GM18520 (cell line): ENCODE data around the gene NAV1.
"Not testable (repeated sequence)": the region's sequence is repeated elsewhere in the genome, so short reads cannot be mapped to it uniquely, and the experiment has no call there.

ENCODE experiments used
- ATAC-seq: cut with Tn5 transposase; IDR thresholded peaks from one replicate; pipeline ENCODE4 v1.9.1; 2021; ENCODE audit not compliant: unreplicated experiment

The NAV1 gene

DNA sequence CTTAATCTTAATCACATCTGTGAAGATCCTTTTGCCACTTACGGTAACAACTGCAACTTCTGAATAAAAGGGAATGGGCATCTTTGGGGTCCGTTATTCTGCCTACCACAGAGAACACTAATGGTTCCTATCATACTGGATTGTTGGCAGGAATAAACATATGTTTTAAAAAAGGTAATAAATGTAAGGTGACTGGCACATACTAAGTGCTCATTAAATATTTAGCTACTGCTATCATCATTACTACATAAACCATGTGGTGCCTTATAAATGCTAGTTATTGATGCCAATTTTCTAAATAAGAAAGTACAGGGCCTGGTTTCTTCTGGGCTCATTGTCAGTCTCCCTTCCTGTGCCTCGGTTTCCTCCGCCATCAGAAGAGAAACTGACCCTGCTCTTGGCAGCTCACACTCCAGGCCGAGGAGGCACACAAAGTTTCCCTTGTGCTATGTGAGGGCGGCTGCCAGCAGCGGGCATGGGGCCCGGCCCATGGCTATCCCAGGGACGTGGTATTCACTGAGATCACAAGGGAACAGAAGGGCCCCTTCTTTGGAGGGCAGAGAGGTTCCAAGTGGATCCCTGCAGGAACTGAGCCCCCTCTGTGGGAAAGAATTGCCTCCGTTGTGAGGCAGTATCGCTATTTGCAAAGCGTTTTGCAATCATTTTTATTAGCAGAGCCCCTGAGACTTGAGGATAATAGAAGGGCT, 26.2 kb downstream of the NAV1 start:
- no peak for ATAC-seq

DNA sequence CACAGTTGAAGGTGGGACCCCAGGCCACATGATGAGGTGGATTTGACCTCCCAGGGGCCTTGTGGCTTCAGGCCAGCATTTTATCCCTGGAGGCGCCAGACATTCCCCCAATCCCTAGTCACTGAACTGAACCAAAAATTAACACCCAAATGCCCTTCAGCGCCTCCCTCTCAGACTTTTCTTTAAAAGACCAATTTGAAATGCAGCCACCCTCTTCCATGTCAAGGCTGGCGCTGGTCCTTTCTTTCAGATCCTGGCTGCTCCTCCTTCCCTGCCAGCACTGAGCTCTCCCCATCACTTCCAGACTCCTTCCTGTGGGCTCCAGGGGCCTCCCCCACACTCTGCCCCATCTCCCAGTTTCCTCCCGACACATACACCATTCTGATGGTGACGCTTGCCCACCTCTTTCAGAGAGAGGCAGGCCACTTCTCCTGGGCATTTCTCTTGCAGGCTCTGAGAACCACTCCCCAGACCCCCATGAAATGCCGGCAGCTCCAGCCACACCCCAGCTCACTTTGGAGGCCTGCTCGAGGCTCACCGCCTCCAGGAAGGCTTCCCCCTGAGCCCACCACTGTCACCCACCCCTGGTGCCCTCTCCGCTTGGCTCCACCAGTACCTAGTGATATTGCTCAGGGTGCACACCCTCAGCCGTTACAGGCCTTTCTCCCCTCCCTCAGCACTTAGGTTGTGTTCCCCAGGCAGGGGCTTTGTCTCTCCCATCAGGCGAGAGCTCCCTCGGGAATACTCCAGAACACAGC, 27.0 kb downstream of the NAV1 start:
- no peak for ATAC-seq

DNA sequence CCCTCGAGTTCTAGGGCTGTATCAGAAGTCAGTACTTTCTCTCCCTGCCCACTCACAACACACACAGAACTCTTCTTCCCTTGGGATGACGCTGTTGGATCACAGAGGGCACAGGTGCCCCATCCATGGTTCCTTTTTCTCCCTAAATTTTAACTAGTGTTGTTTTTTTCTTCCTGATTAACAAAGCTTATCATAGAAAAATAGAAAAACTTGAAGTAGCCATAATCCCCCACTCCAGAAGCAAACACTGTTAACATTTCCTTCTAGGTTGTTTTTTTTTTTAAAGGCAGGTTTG, 27.5 kb downstream of the NAV1 start:
- ATAC-seq = no peak

DNA sequence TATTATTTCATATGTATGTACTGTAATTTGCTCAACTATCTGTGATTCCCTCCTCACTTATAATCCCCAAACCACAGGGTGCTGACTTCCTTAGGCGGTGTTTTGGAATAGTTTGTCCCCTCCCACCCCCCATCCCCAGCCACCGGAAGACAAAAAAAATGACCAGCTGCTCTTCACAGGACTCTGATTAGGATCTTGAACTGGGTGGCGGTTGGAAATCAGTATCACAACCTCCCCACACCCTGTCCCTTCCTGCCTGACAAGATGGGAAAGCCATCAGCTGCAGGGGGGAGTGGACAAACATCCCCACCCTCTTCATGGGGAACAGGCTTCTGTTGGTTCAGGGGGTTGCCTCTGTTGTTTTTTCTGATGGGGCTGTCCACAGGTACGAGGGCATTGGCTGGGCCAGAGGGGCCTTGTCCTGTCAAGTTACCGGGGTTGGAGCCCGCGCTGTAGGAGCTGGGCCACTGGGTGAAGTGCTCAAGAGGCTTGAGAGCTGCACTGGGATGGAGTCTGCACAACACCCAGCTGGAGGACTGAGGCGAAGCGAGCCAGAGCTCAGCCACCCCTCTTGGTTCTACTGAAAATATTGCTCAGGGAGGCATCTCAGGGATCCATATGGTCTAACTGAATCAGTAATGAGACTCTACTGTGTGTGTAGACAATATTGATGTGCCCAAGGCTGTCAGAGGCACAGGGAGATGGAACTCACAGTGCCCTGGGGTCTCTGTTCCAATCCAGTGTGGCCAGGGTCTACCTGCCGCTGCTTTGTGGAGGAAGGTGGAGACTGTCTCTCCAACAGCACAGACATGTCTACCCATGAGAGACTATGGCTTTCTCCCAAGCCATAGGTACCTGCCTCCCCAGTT, 28.2 kb downstream of the NAV1 start:
- no peak for ATAC-seq

DNA sequence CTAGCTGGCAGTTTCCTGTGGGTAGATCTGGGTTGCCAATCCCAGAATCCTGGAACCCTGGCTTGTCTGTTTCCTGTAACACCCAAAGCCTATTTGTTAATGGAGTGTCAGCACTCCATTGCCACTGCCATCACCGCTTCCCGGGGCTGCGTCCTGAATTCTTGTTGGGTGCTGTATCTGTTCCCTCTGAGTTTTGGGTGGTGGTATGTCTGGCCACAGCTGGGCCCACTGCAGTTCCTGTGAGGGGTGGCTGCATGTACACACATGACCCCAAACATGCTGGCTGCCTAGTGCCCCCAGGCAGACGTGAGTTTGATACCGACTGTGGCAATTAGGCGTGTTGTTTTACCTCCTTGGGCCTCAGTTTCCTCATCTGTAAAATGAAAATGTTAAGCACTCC, 29.3 kb downstream of the NAV1 start:
- no peak for ATAC-seq

DNA sequence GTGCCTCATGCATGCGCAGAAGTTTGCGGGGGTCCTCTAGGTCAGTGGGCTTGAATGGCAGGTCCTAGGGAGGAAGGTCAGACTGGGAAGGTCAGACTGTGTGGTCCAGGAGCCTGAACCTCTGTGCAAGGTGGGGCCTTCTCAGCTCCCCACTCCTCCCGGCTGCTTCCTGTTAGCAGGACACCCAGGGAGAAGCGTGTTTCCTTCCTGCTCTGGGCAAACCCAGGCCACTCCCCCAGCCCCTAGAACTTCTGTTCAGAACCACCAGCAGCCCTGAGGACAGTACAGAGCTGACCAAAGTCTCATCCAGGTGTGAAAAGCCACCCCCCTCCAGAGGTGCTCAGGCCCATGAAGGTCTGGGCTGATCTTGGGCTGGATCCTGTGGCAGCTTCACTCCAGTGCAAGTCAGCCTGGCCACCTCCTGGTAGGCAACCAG, 29.9 kb downstream of the NAV1 start:
- no peak for ATAC-seq

DNA sequence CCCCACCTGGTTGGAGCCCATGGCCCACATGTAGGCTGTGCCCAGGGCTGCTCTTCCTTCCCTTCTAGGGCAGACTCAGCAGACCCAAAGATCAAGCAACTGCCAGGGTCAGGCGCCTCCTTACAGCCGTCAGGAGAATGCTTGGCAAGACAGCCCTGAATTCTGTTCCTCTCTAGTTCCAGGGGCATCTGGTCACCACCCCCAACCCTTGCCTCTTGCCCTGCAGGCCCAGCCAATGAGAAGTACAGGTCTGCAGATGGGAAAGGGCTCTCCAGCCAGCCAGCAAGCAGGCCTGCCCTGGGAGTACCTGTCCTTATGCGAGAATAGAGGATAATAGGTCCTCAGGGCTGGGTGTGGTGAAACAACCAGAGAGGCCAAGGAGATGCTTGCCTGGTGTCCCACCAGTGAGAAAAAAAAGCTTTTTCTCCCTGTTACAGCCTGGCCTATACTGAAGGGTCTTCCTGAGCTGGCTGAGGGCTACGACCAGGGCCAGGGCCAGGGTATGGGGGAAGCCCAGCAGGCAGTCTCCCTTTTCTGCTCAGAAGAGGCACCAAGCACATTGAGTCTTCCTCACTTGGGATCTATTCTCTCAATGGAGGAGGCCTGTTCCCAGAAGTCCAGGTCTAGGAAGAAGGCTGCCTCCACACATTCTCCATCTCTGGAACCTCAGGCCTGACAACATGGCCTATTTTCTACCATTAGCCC, 31.4 kb downstream of the NAV1 start:
- ATAC-seq = no peak

DNA sequence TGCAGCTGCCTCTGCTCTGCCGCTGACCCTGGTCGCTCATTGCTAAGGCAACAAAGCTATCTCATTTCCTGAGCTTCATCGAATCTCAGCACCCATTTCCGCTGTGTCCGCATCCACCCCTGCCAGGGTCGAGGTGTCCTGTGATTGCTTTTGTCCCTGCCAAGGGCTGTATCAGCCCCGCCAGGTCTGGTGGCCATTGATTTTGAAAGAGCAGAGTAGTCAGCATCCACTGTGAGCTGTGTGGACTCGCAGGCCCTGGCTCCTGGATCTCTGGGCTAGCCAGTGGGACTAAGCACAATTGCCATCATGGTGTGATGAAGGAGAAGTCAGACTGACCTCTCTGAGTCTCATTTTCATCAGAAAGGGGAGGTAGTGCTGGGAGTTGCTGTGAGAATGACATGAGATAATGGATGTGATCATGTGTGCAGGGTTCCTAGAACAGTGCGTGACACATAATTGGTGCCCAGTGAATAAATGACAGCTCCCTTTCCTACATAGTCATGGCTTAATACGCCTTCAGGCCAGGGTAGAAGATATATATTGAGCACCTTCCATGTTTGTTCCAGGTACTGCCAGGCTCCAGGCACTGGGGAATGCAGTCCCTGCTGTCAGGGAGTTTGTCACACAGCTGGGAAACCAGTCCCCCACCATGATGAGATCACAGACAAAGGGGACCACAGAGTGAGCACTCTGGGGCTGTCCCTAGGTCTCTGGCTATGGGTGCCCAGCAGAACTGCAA, 32.1 kb downstream of the NAV1 start:
- ATAC-seq = no peak

DNA sequence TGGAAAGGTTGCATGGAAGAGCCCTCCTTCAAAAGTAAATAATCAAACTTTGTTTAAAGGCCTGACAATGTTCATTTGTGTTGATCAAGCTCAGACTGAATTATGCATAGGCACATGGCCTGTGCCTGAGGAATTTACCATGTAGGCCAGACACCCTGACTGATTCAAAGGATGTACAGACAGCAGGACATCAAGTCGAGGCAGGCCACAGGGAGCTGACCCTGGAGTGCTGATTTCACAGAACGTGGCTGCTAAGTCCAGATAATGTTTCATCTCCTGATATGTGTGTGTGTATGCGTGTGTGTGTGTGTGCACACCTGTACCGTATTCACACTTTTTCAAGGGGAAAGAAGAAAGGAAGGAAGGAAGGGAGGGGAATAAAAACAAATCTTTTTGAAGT, 34.1 kb downstream of the NAV1 start:
- ATAC-seq = no peak

DNA sequence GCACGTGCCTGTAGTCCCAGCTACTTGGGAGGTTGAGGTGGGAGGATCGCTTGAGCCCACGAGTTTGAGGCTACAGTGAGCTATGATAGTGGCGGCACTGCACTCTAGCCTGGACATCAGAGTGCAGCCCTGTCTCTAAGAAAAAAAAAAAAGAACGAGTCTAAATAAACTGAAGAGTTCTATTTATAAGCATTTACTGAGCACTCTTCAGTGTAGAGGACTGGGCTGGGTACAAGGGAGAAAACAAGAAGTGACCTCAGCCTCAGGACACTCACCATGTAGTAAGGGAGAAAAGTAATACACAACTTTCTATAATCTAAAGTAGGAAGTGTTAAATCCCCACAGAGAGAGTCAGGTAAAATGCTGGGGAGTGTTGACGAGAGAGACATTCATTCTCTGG, 35.0 kb downstream of the NAV1 start:
- no peak for ATAC-seq

DNA sequence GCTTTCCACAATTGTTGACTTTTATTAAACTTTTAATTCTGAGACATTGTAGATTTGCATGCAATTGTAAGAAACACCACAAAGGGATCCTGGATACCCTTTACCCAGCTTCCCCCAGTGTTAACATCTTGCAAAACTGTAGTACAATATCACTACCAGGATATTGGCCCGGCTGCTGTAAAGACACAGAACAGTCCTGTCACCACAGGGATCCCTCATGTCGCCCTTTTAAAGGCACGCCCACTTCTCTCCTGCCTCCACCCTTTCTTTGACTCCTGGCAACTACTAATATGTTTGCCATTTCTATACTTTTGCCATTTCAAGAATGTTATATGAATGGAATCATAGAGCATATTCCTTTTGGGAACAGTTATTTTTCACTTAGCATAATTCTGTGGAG, 37.0 kb downstream of the NAV1 start:
- no peak for ATAC-seq

DNA sequence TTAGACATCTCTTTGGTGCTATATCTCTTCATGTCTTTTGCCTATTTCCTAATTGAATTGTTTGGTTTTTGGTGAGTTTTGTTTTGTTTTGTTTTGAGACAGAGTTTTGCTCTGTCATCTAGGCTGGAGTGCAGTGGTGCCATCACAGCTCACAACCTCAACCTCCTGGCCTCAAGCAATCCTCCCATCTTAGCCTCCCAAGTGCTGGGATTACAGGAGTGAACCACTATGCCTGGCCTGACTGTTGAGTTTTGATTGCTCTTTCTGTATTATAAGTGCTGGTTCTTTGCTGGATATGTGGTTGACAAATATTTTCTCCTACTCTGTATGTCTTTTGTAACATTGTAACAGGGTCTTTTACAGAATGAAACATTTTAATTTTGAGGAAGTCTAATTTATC, 38.0 kb downstream of the NAV1 start:
- ATAC-seq = no peak

DNA sequence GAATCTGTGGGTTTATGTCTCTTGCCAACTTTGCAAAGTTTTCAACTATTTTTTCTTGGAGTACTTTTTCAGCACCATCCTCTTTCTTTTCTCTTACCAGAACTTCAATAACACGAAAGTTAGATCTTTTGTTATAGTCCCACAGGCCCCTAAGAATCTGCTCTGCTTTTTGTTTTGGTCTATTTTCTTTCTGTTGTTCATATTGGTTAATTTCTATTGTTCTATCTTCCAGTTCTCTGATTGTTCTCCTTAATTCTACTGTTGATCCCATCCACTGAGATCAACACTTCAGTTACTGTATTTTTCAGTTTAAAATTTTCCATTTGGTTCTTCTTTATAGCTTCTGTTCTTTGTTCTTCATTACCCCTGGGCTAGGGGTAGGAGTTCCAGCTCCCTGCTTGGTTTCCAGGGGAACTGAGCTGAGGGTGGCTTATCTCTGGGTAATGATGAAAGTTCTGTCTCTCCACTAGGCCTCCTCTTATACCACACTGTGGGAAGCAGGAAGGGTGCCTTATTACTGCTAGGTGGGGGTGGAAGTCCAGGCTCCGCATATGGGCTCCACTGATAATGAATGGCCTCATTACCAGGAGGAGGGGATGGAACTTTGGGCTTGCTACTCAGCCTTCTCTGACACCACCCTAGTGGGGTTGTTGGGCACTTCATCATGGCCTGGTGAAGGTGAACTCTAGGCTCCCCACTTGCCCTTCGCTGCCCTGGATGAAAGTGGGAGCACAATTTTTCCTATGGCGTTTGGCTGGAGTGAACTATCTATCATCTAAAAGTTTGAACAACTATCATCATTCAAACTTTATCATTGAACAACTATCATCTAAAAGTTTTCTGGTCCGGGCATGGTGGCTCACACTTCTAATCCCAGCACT, 39.3 kb downstream of the NAV1 start:
- no peak for ATAC-seq

DNA sequence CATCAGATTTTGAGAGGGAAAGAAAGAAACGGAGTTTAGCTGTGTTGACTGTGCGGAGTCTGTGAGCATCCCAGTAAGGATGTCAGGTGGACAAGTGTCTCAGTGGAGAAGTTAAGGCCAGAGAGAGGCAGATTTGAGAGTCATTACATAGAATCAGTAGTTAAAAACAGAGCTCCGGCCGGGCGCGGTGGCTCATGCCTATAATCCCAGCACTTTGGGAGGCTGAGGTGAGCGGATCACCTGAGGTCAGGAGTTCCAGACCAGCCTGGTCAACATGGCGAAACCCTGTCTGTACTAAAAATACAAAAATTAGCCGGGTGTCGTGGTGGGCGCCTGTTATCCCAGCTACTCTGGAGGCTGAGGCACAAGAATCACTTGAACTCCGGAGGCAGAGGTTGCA, 42.4 kb downstream of the NAV1 start:
- not testable (repeated sequence) for ATAC-seq

DNA sequence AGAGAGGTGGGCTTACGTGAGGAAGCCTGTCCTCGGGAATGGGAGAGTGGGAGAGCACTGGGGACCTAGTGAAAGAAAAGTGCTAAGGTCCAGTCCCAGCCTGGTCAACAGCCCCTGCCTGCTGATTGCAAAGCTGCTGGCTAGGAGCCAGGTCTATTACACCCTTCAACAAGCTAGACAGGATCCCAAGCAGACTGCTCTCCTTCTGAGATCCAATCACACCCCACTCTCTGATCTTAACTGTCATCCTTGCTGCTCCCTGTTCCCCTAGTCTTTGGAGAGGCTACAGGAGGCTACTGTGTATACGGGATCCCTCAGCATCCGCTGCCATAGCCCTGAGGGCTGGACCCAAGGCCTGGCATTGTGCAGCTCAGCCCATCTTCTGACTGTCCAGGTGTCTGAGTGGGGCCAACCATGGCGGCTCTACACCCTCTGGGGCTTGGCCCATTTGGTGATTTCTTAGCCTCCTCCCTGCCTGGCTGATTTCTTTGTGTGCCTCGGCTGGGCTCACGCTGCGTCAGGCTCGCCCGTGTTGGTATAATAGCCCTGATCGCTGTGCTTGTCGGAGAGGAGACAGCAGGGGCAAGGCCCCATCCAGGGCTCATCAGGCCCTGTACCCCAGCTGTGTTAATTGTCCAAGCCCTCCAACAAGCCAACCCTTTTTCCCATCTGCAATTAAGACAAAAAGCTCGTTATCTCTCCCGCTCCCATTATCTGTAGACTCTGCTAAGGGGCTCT, 43.9 kb downstream of the NAV1 start:
- ATAC-seq = no peak

DNA sequence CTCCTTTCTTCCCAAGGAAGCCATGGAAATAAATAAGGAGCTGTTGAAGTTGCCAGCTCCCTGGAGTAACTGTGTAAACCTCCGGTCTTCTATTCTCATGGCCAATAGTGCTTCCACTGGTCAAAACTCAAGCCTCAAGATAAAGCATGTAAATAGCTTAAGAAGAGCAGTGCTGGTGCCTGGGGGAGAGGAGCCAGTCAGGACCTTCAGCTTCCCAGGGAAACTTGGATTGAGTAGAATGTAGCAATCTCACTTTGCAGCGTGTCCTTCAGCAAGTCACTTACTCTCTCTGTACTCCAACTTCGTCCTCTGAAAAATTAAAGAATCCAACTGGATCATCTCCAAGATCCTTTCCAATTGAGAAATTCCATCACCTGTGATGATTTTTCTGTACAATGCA, 44.7 kb downstream of the NAV1 start:
- no peak for ATAC-seq

DNA sequence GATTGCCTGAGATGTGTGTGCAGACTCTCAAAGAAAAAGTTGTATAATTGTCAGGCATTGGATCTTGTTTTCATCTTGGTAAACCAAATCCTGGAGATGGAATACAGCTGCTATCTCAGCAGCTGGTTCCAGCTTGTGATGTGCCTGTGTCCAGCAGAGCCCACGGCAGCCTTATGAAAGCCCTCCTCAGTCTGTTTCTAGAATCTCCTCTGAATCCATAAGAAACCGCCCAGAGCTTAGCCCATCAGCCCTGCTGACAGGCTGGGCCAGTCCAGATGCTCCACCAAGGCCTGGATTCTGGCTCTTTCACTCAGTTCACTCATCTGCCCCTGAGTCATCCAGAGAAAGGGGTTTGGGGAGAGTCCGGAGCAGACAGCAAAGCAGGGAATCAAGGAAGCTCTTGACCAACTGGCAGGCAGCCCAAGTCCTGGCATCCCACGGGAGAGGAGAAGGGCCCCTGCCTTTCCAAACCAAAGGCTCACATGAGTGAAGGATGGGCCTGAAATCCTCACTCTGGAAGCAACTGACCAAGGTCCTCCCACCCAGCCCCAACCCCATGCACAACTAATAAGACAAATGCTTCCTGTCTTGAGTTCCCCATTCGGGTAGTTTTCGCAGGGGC, 45.7 kb downstream of the NAV1 start:
- ATAC-seq = no peak

DNA sequence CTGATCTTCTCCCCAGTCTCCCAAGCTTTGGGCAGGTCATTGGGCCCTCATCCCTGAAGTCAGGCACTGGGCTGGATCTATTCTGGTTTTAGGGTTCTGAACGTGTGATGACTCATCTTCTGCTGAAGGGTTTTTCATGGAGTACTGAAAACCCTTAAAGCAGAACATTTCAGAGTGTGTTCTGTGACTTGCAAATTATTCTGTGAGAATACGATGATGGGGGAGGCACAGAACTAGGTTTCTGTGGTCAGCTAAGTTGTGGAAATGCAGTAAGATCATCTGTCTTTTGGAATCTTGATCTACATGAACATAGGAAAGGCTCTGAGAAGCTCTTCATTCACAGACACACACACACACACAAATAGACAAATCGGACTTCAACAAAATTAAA, 46.2 kb downstream of the NAV1 start:
- ATAC-seq = no peak

DNA sequence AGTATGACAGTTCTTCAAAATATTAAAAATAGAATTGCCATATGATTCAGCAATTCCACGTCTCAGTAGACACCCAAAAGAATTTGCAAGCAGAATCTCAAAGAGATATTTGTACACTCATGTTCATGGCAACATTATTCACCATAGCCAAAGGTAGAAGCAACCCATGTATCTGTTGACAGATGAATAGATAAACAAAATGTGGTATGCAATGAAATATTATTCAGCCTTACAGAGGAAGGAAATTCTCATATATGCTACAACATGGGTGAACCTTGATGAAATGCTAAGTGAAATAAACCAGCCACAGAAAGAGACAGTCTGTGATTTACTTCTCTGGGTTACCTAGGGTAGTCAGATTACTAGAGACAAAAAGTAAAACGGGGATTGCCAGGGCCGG, 47.0 kb downstream of the NAV1 start:
- ATAC-seq = no peak
